Keratinocyte (primary cell): ENCODE data around the gene SMC3. TPM values are rescaled to one million over a fixed set of nuclear protein-coding genes. Genes with fewer than 3 reads are reported as not detected.

Experiments used
- DNase-seq: peaks from one replicate; pipeline ENCODE4 v3.0.0-alpha.2; 2011; ENCODE audit warnings: low read depth, missing footprints, low spot score
- FAIRE-seq: peaks from 2 replicates; lab custom pipeline; 2011; peaks lifted over from hg19 to GRCh38; lab: Jason Lieb, UNC
- H2AFZ ChIP-seq: 2 replicates; pipeline ENCODE4 v1.6.0; 2012; ENCODE audit warnings: low read length, control low read depth, inconsistent platforms; ENCODE audit not compliant: control insufficient read depth
- H3K27ac ChIP-seq: 2 replicates; pipeline ENCODE4 v1.5.1; 2011; ENCODE audit warnings: low read length; ENCODE audit not compliant: control insufficient read depth, insufficient read depth
- H3K27me3 ChIP-seq: 3 replicates; pipeline ENCODE4 v1.6.0; 2011; ENCODE audit warnings: low read length; ENCODE audit not compliant: control insufficient read depth, insufficient read depth; ENCODE audit errors: extremely low read depth
- H3K36me3 ChIP-seq, 2 experiments: 2 replicates in 1 of 2; 3 replicates in 1 of 2; pipeline ENCODE4 v1.5.1; 2011; ENCODE audit warnings: low read length in 2 of 2, mild to moderate bottlenecking in 1 of 2; ENCODE audit not compliant: control insufficient read depth in 2 of 2, insufficient read depth in 2 of 2; ENCODE audit errors: extremely low read depth in 1 of 2
- H3K4me1 ChIP-seq: 3 replicates; pipeline ENCODE4 v1.5.1; 2011; ENCODE audit warnings: low read length; ENCODE audit not compliant: control insufficient read depth, insufficient read depth; ENCODE audit errors: extremely low read depth
- H3K4me2 ChIP-seq: 3 replicates; pipeline ENCODE4 v1.6.0; 2011; ENCODE audit warnings: low read depth, low read length; ENCODE audit not compliant: control insufficient read depth, insufficient read depth; ENCODE audit errors: extremely low read depth
- H3K4me3 ChIP-seq, 3 experiments: fragments of 200-600 bp in 1 of 3; sonication (generic) in 1 of 3; 2 replicates in 2 of 3; 3 replicates in 1 of 3; pipeline ENCODE4 v1.5.1; 2011 to 2016; ENCODE audit warnings: low read length in 3 of 3, mild to moderate bottlenecking in 3 of 3, control low read depth in 2 of 3, inconsistent platforms in 1 of 3, low read depth in 1 of 3, mixed read lengths in 1 of 3, mixed run types in 1 of 3, moderate library complexity in 1 of 3; ENCODE audit not compliant: control insufficient read depth in 2 of 3, insufficient read depth in 2 of 3; ENCODE audit errors: extremely low read depth in 1 of 3
- H3K79me2 ChIP-seq: 2 replicates; pipeline ENCODE4 v1.6.0; 2012; ENCODE audit warnings: low read length; ENCODE audit not compliant: control insufficient read depth, insufficient read depth
- H3K9ac ChIP-seq: 3 replicates; pipeline ENCODE4 v1.6.0; 2011; ENCODE audit warnings: low read length; ENCODE audit not compliant: control insufficient read depth, insufficient read depth; ENCODE audit errors: extremely low read depth
- H3K9me1 ChIP-seq: 3 replicates; pipeline ENCODE4 v1.6.0; 2011; ENCODE audit warnings: low read length; ENCODE audit not compliant: control insufficient read depth, insufficient read depth; ENCODE audit errors: extremely low read depth
- H3K9me3 ChIP-seq: 2 replicates; pipeline ENCODE4 v1.5.1; 2012; ENCODE audit warnings: low read depth, low read length; ENCODE audit not compliant: control insufficient read depth
- H4K20me1 ChIP-seq: 3 replicates; pipeline ENCODE4 v1.6.0; 2011; ENCODE audit warnings: low read length; ENCODE audit not compliant: control insufficient read depth, insufficient read depth; ENCODE audit errors: extremely low read depth
- EZH2 ChIP-seq: IDR thresholded peaks from one replicate; pipeline ENCODE4 v1.6.1; 2012; ENCODE audit warnings: inconsistent platforms, mild to moderate bottlenecking, low read length, moderate library complexity
- dilution Hi-C: fragments of 300-500 bp; cut with MboI; formaldehyde crosslinking; loops from one replicate; pipeline ENCODE4 v1.7.0; 2020; ENCODE audit warnings: low sequenced_read_pairs; ENCODE audit not compliant: extremely low pct_ligation_motif_present
- polyA plus RNA-seq, 5 experiments: library from polyadenylated mRNA; depleted of rRNA in 3 of 5; stranded (reverse) in 3 of 5; stranded (forward) in 1 of 5; unstranded in 1 of 5; fragments of >200 nt; gene quantifications; 1 replicate in 1 of 5; 2 replicates in 3 of 5; 3 replicates in 1 of 5; pipeline versions ENCODE4 v1.2.1 to v1.2.3, GENCODE V29; 2011 to 2012; ENCODE audit warnings: missing spikeins in 2 of 5, low read depth in 1 of 5, low replicate concordance in 1 of 5
- TF ChIP-seq, protein P1 (sequence below), 3 experiments: IDR thresholded peaks in 1 of 3; conservative IDR thresholded peaks in 1 of 3; optimal IDR thresholded peaks in 1 of 3; 2 replicates in 2 of 3; 3 replicates in 1 of 3; pipeline versions ENCODE3 to v1.5.1; 2011; ENCODE audit warnings: low read length in 3 of 3, mild to moderate bottlenecking in 3 of 3, moderate library complexity in 2 of 3, control low read depth in 1 of 3, inconsistent platforms in 1 of 3; ENCODE audit not compliant: insufficient read depth in 2 of 3; ENCODE audit errors: extremely low read depth in 1 of 3

SMC3 gene
- polyA plus RNA-seq, 1 donor (not counting 4 experiments of a cell fraction or from before 2014, with no cell fraction given): 16.3 TPM

DNA sequence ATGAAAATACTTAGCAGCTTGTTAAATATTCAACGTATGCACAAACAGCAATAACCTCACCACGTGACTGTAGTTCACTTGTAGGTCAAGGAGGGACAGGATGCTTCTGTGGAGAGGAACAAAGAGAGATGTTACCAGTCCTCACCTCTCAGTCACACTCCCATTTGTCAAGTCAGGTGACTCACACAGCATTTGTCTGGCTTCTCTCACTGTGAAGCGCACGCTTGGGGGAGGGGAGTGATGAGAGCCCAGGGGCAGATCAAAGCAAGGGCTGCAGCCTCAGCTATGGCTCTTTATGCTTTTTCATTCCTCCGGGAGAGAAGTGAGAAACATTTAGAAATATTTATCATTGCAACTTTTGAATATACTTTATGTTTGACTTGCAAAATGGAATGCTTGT, 73.8 kb downstream of the SMC3 start:
- peak; percentile 79 for FAIRE-seq

DNA sequence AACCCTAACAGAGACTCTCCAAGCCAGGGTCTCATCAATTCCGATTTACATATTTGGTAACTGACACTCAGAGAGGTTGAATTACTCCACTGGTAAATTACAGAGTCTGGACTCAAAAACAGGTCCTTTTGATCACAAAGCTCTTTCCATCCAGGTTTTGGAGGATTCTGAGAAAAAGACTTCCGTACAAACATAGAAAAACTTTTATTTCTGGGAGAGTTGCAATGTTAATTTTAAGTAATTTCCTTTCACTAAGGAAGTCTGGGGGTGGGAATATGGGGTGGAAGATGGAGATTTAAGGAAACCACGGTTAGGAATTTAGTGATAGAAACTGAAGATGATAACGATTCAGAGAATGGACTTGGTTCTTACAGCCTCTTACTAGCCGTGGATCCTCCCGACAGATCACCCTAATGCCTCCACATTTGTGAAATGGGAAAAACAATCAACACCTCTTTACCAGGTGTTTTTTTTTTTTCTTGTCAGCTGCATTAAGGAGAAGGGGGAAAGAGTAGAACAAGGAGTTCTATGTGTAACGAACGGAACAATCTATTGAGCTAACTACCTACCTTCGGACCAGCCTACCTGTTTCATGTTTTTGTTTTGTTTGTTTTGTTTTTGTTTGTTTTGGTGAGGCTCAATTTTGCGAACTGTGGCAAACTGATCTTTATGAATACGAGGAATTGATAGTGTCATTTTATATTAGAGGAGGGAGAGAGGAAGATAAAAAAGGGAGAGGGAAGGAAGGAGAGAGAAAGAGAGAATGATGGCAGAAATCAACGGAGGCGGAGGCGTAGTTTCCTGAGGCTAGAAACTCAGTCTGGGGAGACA, 74.9 kb downstream of the SMC3 start:
- no peak overlapping the region for H2AFZ ChIP-seq
- no peaks in the 10 kb centered on the region for H4K20me1 ChIP-seq
- dilution Hi-C loops: no loop called here
- no peak for DNase-seq
- no peaks in the 10 kb centered on the region for H3K9me1 ChIP-seq
- H3K9me3 ChIP-seq: no peaks in the 10 kb centered on the region
- H3K4me1 ChIP-seq: peaks cover 7% of the 10 kb centered on the region
- FAIRE-seq: no peak
- TF ChIP-seq, protein P1, sequence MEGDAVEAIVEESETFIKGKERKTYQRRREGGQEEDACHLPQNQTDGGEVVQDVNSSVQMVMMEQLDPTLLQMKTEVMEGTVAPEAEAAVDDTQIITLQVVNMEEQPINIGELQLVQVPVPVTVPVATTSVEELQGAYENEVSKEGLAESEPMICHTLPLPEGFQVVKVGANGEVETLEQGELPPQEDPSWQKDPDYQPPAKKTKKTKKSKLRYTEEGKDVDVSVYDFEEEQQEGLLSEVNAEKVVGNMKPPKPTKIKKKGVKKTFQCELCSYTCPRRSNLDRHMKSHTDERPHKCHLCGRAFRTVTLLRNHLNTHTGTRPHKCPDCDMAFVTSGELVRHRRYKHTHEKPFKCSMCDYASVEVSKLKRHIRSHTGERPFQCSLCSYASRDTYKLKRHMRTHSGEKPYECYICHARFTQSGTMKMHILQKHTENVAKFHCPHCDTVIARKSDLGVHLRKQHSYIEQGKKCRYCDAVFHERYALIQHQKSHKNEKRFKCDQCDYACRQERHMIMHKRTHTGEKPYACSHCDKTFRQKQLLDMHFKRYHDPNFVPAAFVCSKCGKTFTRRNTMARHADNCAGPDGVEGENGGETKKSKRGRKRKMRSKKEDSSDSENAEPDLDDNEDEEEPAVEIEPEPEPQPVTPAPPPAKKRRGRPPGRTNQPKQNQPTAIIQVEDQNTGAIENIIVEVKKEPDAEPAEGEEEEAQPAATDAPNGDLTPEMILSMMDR (optimal IDR thresholded peaks at IDR 0.05 in 1 of 3, IDR thresholded peaks at IDR 0.05 in 1 of 3, conservative IDR thresholded peaks at IDR 0.05 in 1 of 3; ENCODE audit: extremely low read depth in 1 of 3, insufficient read depth in 2 of 3, low read length in 3 of 3): no peak
- peak; percentile 21 for TF ChIP-seq EZH2
- H3K36me3 ChIP-seq: no peaks in the 10 kb centered on the region
- H3K4me2 ChIP-seq: no peak overlapping the region
- H3K27me3 ChIP-seq: peaks cover 34% of the 10 kb centered on the region
- no peaks in the 10 kb centered on the region for H3K79me2 ChIP-seq
- H3K4me3 ChIP-seq: no peak overlapping the region
- no peak overlapping the region for H3K9ac ChIP-seq
- no peak overlapping the region for H3K27ac ChIP-seq

More for the DNA sequence above, 73.8 kb downstream of the SMC3 start:
- no peak for DNase-seq
- dilution Hi-C loops: no loop called here
- Histone ChIP-seq H3K9ac (no peak overlapping the region), H3K27ac (no peak overlapping the region), H3K4me2 (no peak overlapping the region), H3K36me3 (no peaks in the 10 kb centered on the region), H3K4me1 (peaks cover 7% of the 10 kb centered on the region), H3K9me3 (no peaks in the 10 kb centered on the region), H4K20me1 (no peaks in the 10 kb centered on the region), H3K4me3 (no peak overlapping the region), H3K79me2 (no peaks in the 10 kb centered on the region), H2AFZ (no peak overlapping the region), H3K9me1 (no peaks in the 10 kb centered on the region), H3K27me3 (peaks cover 33% of the 10 kb centered on the region)
- TF ChIP-seq EZH2: no peak
- TF ChIP-seq, protein P1 (optimal IDR thresholded peaks at IDR 0.05 in 1 of 3, IDR thresholded peaks at IDR 0.05 in 1 of 3, conservative IDR thresholded peaks at IDR 0.05 in 1 of 3; ENCODE audit: extremely low read depth in 1 of 3, insufficient read depth in 2 of 3, low read length in 3 of 3): no peak
